HEK293 (cell line): ENCODE results near the gene VEZF1.

Experiments
- CTCF ChIA-PET: fragments of 350-600 bp; formaldehyde crosslinking; extraction: SDS; loops from one replicate; lab custom pipeline; 2021; ENCODE audit warnings: antibody characterized with exemption; lab: Yijun Ruan, JAX
- POLR2A ChIA-PET: fragments of 300-600 bp; formaldehyde crosslinking; extraction: SDS; loops from one replicate; lab custom pipeline; 2020; ENCODE audit warnings: antibody characterized with exemption, inconsistent platforms; lab: Yijun Ruan, JAX
- H3K27ac ChIP-seq: fragments of 200-500 bp; sonication (Bioruptor generic); 2 replicates; pipeline ENCODE4 v1.5.1; 2014; ENCODE audit warnings: low read depth, low read length, control low read depth, inconsistent platforms; ENCODE audit errors: extremely low read depth
- H3K36me3 ChIP-seq, 2 experiments: fragments of 200-500 bp in 1 of 2; sonication (Bioruptor generic) in 1 of 2; 1 replicate in 1 of 2; 2 replicates in 1 of 2; pipeline ENCODE4 v1.5.1; 2014 to 2017; ENCODE audit warnings: inconsistent platforms in 2 of 2, low read length in 2 of 2; ENCODE audit not compliant: control insufficient read depth in 2 of 2, insufficient read depth in 1 of 2
- H3K4me1 ChIP-seq: fragments of 200-500 bp; sonication (Bioruptor generic); 2 replicates; pipeline ENCODE4 v1.5.1; 2014; ENCODE audit warnings: mild to moderate bottlenecking, low read length, inconsistent platforms; ENCODE audit not compliant: control insufficient read depth, insufficient read depth
- H3K4me3 ChIP-seq: 2 replicates; pipeline ENCODE4 v1.5.1; 2011; ENCODE audit warnings: low read depth, mild to moderate bottlenecking, control low read depth, low read length, moderate library complexity
- H3K9me3 ChIP-seq: fragments of 200-500 bp; sonication (Bioruptor generic); 2 replicates; pipeline ENCODE4 v1.5.1; 2014; ENCODE audit warnings: low read depth, low read length, inconsistent platforms; ENCODE audit not compliant: control insufficient read depth, insufficient read depth
- EGR2 ChIP-seq: fragments of 450-650 bp; formaldehyde crosslinking; IDR thresholded peaks from 2 replicates; pipeline ENCODE4 v1.5.1; 2016; ENCODE audit warnings: low read depth, missing biosample characterization, missing genetic modification characterization
- GLIS2 ChIP-seq: fragments of 450-650 bp; formaldehyde crosslinking; IDR thresholded peaks from 2 replicates; pipeline ENCODE4 v1.5.1; 2016; ENCODE audit warnings: missing biosample characterization, missing genetic modification characterization
- OSR2 ChIP-seq: fragments of 450-650 bp; formaldehyde crosslinking; IDR thresholded peaks from 2 replicates; pipeline ENCODE4 v1.5.1; 2016; ENCODE audit warnings: missing biosample characterization, missing genetic modification characterization
- PRDM1 ChIP-seq: fragments of 450-650 bp; formaldehyde crosslinking; IDR thresholded peaks from 2 replicates; pipeline ENCODE4; 2016; ENCODE audit warnings: missing biosample characterization, missing genetic modification characterization
- ZNF138 ChIP-seq: fragments of 450-650 bp; formaldehyde crosslinking; IDR thresholded peaks from 2 replicates; pipeline ENCODE4 v1.5.1; 2016; ENCODE audit warnings: missing biosample characterization, missing genetic modification characterization, borderline replicate concordance
- ZNF140 ChIP-seq: fragments of 450-650 bp; formaldehyde crosslinking; IDR thresholded peaks from 2 replicates; pipeline ENCODE4 v1.5.1; 2016; ENCODE audit warnings: missing biosample characterization, missing genetic modification characterization
- ZNF157 ChIP-seq: fragments of 450-650 bp; formaldehyde crosslinking; IDR thresholded peaks from 2 replicates; pipeline ENCODE4 v1.5.1; 2016; ENCODE audit warnings: missing biosample characterization, missing genetic modification characterization
- ZNF202 ChIP-seq: fragments of 450-650 bp; formaldehyde crosslinking; IDR thresholded peaks from 2 replicates; pipeline ENCODE4 v1.5.1; 2016; ENCODE audit warnings: missing biosample characterization, missing genetic modification characterization, borderline replicate concordance
- ZNF23 ChIP-seq: fragments of 450-650 bp; formaldehyde crosslinking; IDR thresholded peaks from 2 replicates; pipeline ENCODE4 v1.5.1; 2016; ENCODE audit warnings: missing biosample characterization, missing genetic modification characterization, borderline replicate concordance
- ZNF600 ChIP-seq: fragments of 450-650 bp; formaldehyde crosslinking; IDR thresholded peaks from 2 replicates; pipeline ENCODE4 v1.5.1; 2016; ENCODE audit warnings: missing biosample characterization, missing genetic modification characterization
- ZNF654 ChIP-seq: fragments of 450-650 bp; formaldehyde crosslinking; IDR thresholded peaks from 2 replicates; pipeline ENCODE4 v1.5.1; 2016; ENCODE audit warnings: low read depth, missing biosample characterization, missing genetic modification characterization
- ZNF660 ChIP-seq: fragments of 450-650 bp; IDR thresholded peaks from 2 replicates; pipeline ENCODE4 v1.5.1; 2018; ENCODE audit warnings: missing biosample characterization, mild to moderate bottlenecking, missing genetic modification characterization
- ZNF747 ChIP-seq: fragments of 450-650 bp; formaldehyde crosslinking; IDR thresholded peaks from 2 replicates; pipeline ENCODE4 v1.5.1; 2016; ENCODE audit warnings: missing biosample characterization, missing genetic modification characterization
- ZNF830 ChIP-seq: fragments of 450-650 bp; IDR thresholded peaks from 2 replicates; pipeline ENCODE4 v1.5.0; 2018; ENCODE audit warnings: missing biosample characterization, missing genetic modification characterization, low read depth, mild to moderate bottlenecking, moderate library complexity
- ZXDB ChIP-seq: fragments of 450-650 bp; formaldehyde crosslinking; IDR thresholded peaks from 2 replicates; pipeline ENCODE4 v1.5.1; 2016; ENCODE audit warnings: missing biosample characterization, missing genetic modification characterization
- TF ChIP-seq, protein P1 (sequence below): fragments of 450-650 bp; formaldehyde crosslinking; IDR thresholded peaks from 2 replicates; pipeline ENCODE4 v1.5.1; 2016; ENCODE audit warnings: missing biosample characterization, missing genetic modification characterization
- TF ChIP-seq, protein P2 (sequence below): fragments of 450-650 bp; formaldehyde crosslinking; IDR thresholded peaks from 2 replicates; pipeline ENCODE4 v1.5.1; 2016; ENCODE audit warnings: missing biosample characterization, missing genetic modification characterization, borderline replicate concordance
- TF ChIP-seq, protein P3 (sequence below): fragments of 450-650 bp; formaldehyde crosslinking; IDR thresholded peaks from 2 replicates; pipeline ENCODE4 v1.5.1; 2016; ENCODE audit warnings: missing biosample characterization, missing genetic modification characterization
- TF ChIP-seq, protein P4 (sequence below): fragments of 450-650 bp; formaldehyde crosslinking; IDR thresholded peaks from 2 replicates; pipeline ENCODE4 v1.5.1; 2016; ENCODE audit warnings: missing biosample characterization, missing genetic modification characterization

The VEZF1 gene

DNA sequence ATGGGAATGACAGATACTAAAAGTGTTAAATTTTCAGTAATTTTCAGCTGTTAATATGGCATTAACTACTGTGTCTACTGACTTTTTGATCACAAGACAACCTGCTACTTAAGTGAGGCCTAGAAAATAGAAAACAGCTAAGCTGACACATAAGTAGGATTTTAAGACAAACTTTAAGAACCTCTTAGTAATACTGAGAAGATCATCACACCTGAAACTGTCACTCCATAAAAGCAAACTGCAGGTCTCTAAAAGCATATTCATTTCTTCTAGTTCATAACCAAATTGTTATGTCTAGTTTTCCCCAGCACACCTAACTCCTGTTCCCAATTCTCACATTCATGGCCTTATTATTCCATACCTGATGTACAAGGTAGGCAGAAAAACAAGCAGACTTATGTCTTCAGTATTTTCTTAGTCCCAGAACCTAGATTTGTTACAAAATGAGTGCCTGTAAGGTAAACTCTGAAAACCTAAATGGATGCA is 11.0 kb upstream of the VEZF1 start:
- H3K4me3 ChIP-seq: no peak overlapping the region
- TF ChIP-seq GLIS2 (tag by site-specific recombination): no peak
- no peak for TF ChIP-seq ZNF830 (tag by site-specific recombination)
- no peak for TF ChIP-seq ZNF747 (tag by site-specific recombination)
- TF ChIP-seq PRDM1 (tag by site-specific recombination): no peak
- no peak for TF ChIP-seq ZNF157 (tag by site-specific recombination)
- no peak for TF ChIP-seq ZNF202 (tag by site-specific recombination)
- no peak for TF ChIP-seq ZNF23
- TF ChIP-seq, protein P1, sequence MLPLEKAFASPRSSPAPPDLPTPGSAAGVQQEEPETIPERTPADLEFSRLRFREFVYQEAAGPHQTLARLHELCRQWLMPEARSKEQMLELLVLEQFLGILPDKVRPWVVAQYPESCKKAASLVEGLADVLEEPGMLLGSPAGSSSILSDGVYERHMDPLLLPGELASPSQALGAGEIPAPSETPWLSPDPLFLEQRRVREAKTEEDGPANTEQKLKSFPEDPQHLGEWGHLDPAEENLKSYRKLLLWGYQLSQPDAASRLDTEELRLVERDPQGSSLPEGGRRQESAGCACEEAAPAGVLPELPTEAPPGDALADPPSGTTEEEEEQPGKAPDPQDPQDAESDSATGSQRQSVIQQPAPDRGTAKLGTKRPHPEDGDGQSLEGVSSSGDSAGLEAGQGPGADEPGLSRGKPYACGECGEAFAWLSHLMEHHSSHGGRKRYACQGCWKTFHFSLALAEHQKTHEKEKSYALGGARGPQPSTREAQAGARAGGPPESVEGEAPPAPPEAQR: no peak
- ChIA-PET POLR2A (interaction anchor here (0.5 to 7.1 kb wide), 12 partner anchors 8 to 149 kb away, joined by 3 to 49 read pairs (median 4); partner anchors contain the start of genes DYNLL2, MRPS23, SRSF1 and VEZF1), CTCF (interaction anchor here (0.6 to 15.7 kb wide), 60 partner anchors 8 to 1356 kb away, joined by 3 to 434 read pairs (median 5); partner anchors contain the start of genes CUEDC1, MRPS23 and SRSF1)
- H3K4me1 ChIP-seq: peaks cover 11% of the 10 kb centered on the region
- H3K9me3 ChIP-seq: no peaks in the 10 kb centered on the region
- peaks cover 50 to 76% of the 10 kb centered on the region in 2 experiments for H3K36me3 ChIP-seq
- H3K27ac ChIP-seq: no peak overlapping the region

DNA sequence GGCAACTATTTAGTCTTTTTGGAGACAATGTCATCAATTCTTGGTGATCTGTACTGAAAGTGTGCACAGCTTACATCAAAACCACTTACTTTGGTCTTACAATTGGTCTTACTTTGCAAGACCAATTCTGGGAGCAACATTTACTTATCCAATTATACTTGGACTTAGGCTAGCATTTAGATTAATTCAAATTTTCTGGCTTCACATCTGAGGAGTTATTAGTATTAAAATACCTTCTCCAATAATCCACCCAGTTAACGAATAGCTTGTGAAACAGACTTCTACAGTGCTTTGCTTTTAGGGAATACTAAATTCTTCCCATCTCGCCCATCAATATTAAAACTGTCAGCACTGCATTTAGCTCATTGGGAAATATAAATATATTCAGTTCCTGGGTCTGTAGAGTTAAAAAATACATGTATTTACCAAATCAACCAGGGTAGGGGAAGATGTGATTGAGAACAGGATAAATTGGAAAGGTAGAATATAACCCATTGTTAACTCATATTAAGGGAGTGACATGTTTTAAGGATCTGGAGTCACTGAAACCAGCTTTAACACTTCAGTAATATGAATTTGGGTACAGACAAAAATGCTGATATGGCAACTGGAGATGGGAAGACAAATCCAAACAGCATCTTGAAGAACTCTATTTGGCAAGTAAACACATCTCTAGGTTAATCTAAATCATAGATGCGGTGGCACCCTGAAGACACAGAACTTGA is 9.2 kb upstream of the VEZF1 start:
- TF ChIP-seq ZNF660 (0 out of 2 replicates have a peak, but pooled peaks have one; percentile 2), OSR2 (tag by site-specific recombination) (no peak)
- CTCF ChIA-PET: interaction anchor here (0.7 to 15.7 kb wide), 9 partner anchors 105 to 213 kb away, joined by 3 to 434 read pairs (median 12); partner anchors contain the start of gene MRPS23
- peaks cover 32 to 66% of the 10 kb centered on the region in 2 experiments for H3K36me3 ChIP-seq
- no peak overlapping the region for H3K27ac ChIP-seq
- POLR2A ChIA-PET: interaction anchor here (1.2 to 7.1 kb wide), 10 partner anchors 9 to 147 kb away, joined by 3 to 60 read pairs (median 11); partner anchors contain the start of genes DYNLL2, MRPS23, SRSF1 and VEZF1
- H3K4me3 ChIP-seq: no peak overlapping the region
- H3K9me3 ChIP-seq: no peaks in the 10 kb centered on the region
- no peaks in the 10 kb centered on the region for H3K4me1 ChIP-seq

DNA sequence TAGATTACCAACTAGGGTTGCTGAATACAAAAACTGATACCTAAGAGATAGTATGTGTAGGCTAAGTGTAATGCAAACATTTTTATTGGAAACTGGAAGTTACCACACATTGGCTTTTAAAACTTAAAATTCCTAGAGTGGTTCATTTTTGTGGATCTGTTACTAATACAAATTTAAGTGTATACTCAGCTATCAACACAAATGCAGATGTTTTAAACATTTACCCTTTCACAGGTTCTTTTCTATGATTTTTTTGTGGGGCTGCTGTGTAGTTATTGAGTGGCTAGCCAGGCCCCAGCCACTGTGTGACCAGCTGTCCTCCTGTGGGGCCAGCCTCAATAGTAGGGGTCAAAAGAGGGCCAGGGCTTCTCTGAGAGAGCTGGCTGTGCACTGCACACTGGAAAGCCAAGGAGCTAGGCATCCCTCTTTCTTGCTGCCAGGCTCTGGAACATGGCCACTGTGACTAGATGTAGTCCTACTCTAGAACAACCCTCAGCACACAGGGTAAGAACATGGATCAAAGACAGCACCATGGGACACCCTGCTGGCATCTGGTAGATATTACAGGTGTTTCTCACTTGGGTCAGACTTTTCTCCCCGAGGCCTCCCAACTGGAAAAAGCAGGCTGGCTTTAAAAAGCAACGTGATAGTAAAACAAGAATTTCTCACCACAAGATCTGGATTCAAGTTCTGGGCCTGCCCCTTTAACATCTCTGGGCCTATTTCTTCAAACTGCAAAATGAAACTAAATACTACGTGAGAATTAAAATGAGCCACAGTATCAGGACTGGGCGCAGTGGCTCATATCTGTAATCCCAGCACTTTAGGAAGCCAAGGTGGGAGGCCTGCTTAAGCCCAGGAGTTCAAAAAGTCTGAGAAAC is 7.3 kb upstream of the VEZF1 start:
- peaks cover 14 to 55% of the 10 kb centered on the region in 2 experiments for H3K36me3 ChIP-seq
- no peak overlapping the region for H3K4me3 ChIP-seq
- CTCF ChIA-PET: interaction anchor here (0.6 to 15.7 kb wide), 20 partner anchors 9 to 870 kb away, joined by 3 to 434 read pairs (median 4); partner anchors contain the start of gene MRPS23
- no peaks in the 10 kb centered on the region for H3K9me3 ChIP-seq
- POLR2A ChIA-PET: interaction anchor here (0.5 to 7.1 kb wide), 12 partner anchors 9 to 159 kb away, joined by 3 to 60 read pairs (median 4); partner anchors contain the start of genes MRPS23 and SRSF1
- peaks cover 3% of the 10 kb centered on the region; the same call in 1 of the 2 replicates for H3K4me1 ChIP-seq
- H3K27ac ChIP-seq: no peak overlapping the region
- TF ChIP-seq ZNF138 (tag by site-specific recombination) (no peak), ZNF140 (tag by site-specific recombination) (no peak), ZNF654 (tag by site-specific recombination) (peak; percentile 76), ZXDB (tag by site-specific recombination) (no peak), ZNF600 (tag by site-specific recombination) (0 out of 2 replicates have a peak, but pooled peaks have one; percentile 20), EGR2 (tag by site-specific recombination) (no peak)
- TF ChIP-seq, protein P2, sequence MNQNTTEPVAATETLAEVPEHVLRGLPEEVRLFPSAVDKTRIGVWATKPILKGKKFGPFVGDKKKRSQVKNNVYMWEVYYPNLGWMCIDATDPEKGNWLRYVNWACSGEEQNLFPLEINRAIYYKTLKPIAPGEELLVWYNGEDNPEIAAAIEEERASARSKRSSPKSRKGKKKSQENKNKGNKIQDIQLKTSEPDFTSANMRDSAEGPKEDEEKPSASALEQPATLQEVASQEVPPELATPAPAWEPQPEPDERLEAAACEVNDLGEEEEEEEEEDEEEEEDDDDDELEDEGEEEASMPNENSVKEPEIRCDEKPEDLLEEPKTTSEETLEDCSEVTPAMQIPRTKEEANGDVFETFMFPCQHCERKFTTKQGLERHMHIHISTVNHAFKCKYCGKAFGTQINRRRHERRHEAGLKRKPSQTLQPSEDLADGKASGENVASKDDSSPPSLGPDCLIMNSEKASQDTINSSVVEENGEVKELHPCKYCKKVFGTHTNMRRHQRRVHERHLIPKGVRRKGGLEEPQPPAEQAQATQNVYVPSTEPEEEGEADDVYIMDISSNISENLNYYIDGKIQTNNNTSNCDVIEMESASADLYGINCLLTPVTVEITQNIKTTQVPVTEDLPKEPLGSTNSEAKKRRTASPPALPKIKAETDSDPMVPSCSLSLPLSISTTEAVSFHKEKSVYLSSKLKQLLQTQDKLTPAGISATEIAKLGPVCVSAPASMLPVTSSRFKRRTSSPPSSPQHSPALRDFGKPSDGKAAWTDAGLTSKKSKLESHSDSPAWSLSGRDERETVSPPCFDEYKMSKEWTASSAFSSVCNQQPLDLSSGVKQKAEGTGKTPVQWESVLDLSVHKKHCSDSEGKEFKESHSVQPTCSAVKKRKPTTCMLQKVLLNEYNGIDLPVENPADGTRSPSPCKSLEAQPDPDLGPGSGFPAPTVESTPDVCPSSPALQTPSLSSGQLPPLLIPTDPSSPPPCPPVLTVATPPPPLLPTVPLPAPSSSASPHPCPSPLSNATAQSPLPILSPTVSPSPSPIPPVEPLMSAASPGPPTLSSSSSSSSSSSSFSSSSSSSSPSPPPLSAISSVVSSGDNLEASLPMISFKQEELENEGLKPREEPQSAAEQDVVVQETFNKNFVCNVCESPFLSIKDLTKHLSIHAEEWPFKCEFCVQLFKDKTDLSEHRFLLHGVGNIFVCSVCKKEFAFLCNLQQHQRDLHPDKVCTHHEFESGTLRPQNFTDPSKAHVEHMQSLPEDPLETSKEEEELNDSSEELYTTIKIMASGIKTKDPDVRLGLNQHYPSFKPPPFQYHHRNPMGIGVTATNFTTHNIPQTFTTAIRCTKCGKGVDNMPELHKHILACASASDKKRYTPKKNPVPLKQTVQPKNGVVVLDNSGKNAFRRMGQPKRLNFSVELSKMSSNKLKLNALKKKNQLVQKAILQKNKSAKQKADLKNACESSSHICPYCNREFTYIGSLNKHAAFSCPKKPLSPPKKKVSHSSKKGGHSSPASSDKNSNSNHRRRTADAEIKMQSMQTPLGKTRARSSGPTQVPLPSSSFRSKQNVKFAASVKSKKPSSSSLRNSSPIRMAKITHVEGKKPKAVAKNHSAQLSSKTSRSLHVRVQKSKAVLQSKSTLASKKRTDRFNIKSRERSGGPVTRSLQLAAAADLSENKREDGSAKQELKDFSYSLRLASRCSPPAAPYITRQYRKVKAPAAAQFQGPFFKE (tag by site-specific recombination): no peak
- TF ChIP-seq, protein P3, sequence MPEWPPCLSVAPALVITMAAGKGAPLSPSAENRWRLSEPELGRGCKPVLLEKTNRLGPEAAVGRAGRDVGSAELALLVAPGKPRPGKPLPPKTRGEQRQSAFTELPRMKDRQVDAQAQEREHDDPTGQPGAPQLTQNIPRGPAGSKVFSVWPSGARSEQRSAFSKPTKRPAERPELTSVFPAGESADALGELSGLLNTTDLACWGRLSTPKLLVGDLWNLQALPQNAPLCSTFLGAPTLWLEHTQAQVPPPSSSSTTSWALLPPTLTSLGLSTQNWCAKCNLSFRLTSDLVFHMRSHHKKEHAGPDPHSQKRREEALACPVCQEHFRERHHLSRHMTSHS (tag by site-specific recombination): no peak
- TF ChIP-seq, protein P4, sequence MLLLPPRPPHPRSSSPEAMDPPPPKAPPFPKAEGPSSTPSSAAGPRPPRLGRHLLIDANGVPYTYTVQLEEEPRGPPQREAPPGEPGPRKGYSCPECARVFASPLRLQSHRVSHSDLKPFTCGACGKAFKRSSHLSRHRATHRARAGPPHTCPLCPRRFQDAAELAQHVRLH (tag by site-specific recombination): 0 out of 2 replicates have a peak, but pooled peaks have one; percentile 56
